Upper lobe of right lung (tissue), 1 donor: Measurements from ENCODE around the gene TENT5C. TPM values are rescaled to one million over a fixed set of nuclear protein-coding genes. Genes with fewer than 3 reads are reported as not detected.

ENCODE experiments used
- ATAC-seq: fragments of 200-7000 bp; cut with Tn5 transposase; one replicate; pipeline ENCODE4 v1.9.1; 2020; ENCODE audit warnings: mild to moderate bottlenecking, moderate library complexity
- DNase-seq: peaks from one replicate; pipeline ENCODE4 v3.0.0-alpha.2; 2020
- H3K27ac ChIP-seq: fragments of 200-600 bp; one replicate; pipeline ENCODE4 v1.8.0; 2022
- H3K27me3 ChIP-seq: fragments of 200-600 bp; one replicate; pipeline ENCODE4 v1.8.0; 2022; ENCODE audit warnings: mild to moderate bottlenecking
- H3K36me3 ChIP-seq: fragments of 200-600 bp; one replicate; pipeline ENCODE4 v1.8.0; 2022
- H3K4me1 ChIP-seq: fragments of 200-600 bp; one replicate; pipeline ENCODE4 v1.8.0; 2022
- H3K4me3 ChIP-seq: fragments of 200-600 bp; one replicate; pipeline ENCODE4 v1.8.0; 2022; ENCODE audit warnings: mild to moderate bottlenecking
- H3K9me3 ChIP-seq: fragments of 200-600 bp; one replicate; pipeline ENCODE4 v1.8.0; 2022
- intact Hi-C: fragments of 100-400 bp; cut with DNase I; formaldehyde crosslinking; loops from one replicate; pipeline ENCODE4 v1.11.0; 2022
- total RNA-seq: library from RNA; stranded (reverse); fragmentation: NEBNext Ultra II Directional; extraction: Animal tissue kit (Norgen Biotek cat#: 25700); gene quantifications from one replicate; pipeline ENCODE4 v1.2.1, GENCODE V29; 2021
- TF ChIP-seq, protein P1 (sequence below): fragments of 200-600 bp; IDR thresholded peaks from one replicate; pipeline ENCODE4 v1.8.0; 2022; ENCODE audit warnings: antibody characterized with exemption
- donor health status: DM: no; HTN: yes; CAD: no; lungs with severe emphysema.

TENT5C gene
- total RNA-seq, 1 donor from 2014 or later: 13.7 TPM

DNA sequence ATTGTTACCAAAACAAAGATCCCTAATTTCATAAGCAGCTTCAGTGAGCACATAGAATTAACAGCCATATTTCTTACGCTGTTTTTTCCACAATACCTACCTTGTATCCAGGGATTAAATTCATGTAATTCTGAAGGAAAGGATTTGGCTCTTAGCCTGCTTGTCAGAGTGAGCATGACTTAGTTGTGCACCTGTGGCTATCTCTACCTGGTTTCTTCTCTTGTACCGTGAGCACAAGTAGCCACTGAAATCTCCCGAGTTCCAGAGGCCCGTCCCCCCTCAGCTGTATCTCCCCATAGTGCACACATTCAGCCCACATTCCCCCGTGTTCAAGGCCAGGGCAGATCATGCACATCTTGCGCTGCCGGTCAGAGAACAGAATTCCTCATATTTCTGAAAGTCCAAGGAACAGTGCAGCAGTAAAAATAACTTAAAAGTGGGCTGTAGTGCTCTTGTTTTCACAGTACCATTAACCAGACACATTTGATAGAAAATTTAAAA is 2.3 kb downstream of the TENT5C start:
- intact Hi-C loops: no loop called here
- Histone ChIP-seq H3K36me3 (no peaks in the 10 kb centered on the region), H3K27me3 (no peaks in the 10 kb centered on the region), H3K9me3 (no peaks in the 10 kb centered on the region), H3K4me1 (peaks cover 25% of the 10 kb centered on the region), H3K27ac (no peak overlapping the region), H3K4me3 (peak overlapping the region; percentile 60)
- TF ChIP-seq, protein P1, sequence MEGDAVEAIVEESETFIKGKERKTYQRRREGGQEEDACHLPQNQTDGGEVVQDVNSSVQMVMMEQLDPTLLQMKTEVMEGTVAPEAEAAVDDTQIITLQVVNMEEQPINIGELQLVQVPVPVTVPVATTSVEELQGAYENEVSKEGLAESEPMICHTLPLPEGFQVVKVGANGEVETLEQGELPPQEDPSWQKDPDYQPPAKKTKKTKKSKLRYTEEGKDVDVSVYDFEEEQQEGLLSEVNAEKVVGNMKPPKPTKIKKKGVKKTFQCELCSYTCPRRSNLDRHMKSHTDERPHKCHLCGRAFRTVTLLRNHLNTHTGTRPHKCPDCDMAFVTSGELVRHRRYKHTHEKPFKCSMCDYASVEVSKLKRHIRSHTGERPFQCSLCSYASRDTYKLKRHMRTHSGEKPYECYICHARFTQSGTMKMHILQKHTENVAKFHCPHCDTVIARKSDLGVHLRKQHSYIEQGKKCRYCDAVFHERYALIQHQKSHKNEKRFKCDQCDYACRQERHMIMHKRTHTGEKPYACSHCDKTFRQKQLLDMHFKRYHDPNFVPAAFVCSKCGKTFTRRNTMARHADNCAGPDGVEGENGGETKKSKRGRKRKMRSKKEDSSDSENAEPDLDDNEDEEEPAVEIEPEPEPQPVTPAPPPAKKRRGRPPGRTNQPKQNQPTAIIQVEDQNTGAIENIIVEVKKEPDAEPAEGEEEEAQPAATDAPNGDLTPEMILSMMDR: no peak
- no peak for DNase-seq
- ATAC-seq: no peak

DNA sequence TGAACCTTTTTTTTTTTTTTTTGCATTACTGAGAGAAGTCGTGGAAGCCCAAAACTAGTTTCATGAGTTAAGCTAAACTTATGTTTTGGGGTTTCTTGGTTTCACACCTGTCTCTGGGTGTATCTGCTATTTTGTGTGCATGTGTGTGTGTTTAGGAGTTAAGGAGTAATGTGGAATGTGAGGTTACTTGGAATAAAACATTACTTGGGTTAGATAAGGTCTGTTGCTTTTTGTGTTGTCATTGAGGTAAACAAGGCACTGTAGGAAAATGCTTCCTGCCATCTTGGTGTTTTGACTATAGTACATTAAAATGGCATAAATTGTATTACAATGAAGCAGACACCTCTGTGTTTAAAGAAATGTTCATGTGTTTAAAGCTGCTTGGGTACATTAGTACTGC is 2.9 kb downstream of the TENT5C start:
- H3K9me3 ChIP-seq: no peaks in the 10 kb centered on the region
- no peaks in the 10 kb centered on the region for H3K36me3 ChIP-seq
- H3K27ac ChIP-seq: no peak overlapping the region
- H3K4me3 ChIP-seq: peak overlapping the region; percentile 60
- DNase-seq (no peak), ATAC-seq (no peak)
- TF ChIP-seq, protein P1: no peak
- intact Hi-C loops: no loop called here
- H3K27me3 ChIP-seq: no peaks in the 10 kb centered on the region
- peaks cover 29% of the 10 kb centered on the region for H3K4me1 ChIP-seq

GRCh38 chr1:117609471-117609911 is 3.6 kb downstream of the TENT5C start:
- DNase-seq (no peak), ATAC-seq (no peak)
- Histone ChIP-seq H3K4me1 (peaks cover 29% of the 10 kb centered on the region), H3K36me3 (no peaks in the 10 kb centered on the region), H3K27me3 (no peaks in the 10 kb centered on the region), H3K27ac (no peak overlapping the region), H3K4me3 (peak overlapping the region; percentile 60), H3K9me3 (no peaks in the 10 kb centered on the region)
- intact Hi-C loops: no loop called here
- TF ChIP-seq, protein P1: no peak

- Histone ChIP-seq H3K27ac (no peak overlapping the region), H3K36me3 (no peaks in the 10 kb centered on the region), H3K9me3 (no peaks in the 10 kb centered on the region), H3K27me3 (no peaks in the 10 kb centered on the region), H3K4me1 (peaks cover 27% of the 10 kb centered on the region), H3K4me3 (no peak overlapping the region)
- intact Hi-C loops: no loop called here
- ATAC-seq (no peak), DNase-seq (no peak)
- TF ChIP-seq, protein P1: no peak
Measured at GRCh38 chr1:117610036-117610435, 4.2 kb downstream of the TENT5C start.

DNA sequence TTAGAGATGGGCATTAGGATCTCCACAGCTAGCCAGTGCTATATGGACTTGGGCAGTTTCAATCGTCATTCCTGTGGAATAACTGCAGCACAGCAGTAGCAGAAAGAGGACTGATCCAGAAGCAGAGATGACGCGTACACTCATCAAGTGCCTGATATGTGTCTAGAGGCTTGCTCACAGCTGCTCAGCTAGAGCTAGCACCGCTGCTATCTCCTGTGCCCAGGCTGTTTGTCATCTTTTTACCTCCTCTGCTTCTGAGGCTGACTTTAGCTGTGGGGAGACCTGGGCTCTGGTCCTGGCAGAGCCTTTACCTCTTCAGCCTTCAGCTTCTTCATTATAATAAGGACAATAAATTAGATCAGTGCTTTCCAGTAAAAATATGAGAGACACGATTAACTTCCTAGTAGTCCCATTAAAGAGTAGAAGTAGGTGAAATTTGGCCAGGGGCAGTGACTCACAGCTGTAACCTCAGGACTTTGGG is 5.3 kb downstream of the TENT5C start:
- Histone ChIP-seq H3K27me3 (no peaks in the 10 kb centered on the region), H3K4me3 (no peak overlapping the region), H3K36me3 (no peaks in the 10 kb centered on the region), H3K4me1 (peaks cover 26% of the 10 kb centered on the region), H3K9me3 (no peaks in the 10 kb centered on the region), H3K27ac (no peak overlapping the region)
- ATAC-seq (no peak), DNase-seq (no peak)
- TF ChIP-seq, protein P1: no peak
- intact Hi-C loops: no loop called here
